Measurements from ENCODE around the gene RAB6B.

The RAB6B gene

GRCh38 chr3:133921592-133921991 lies 25.9 kb upstream of the RAB6B start:
- no peak overlapping the region for H3K4me3 ChIP-seq (ENCODE audit: low read length)
- no peak for TF ChIP-seq CTCF (conservative IDR thresholded peaks at IDR 0.05; ENCODE audit: low read depth, low read length)
- DNase-seq (ENCODE audit: low read depth), result no peak

GRCh38 chr3:133917144-133917543 lies 21.5 kb upstream of the RAB6B start:
- TF ChIP-seq CTCF (conservative IDR thresholded peaks at IDR 0.05; ENCODE audit: low read depth, low read length), result no peak
- no peak for DNase-seq (ENCODE audit: low read depth)
- no peak overlapping the region for H3K4me3 ChIP-seq (ENCODE audit: low read length)

- DNase-seq (ENCODE audit: low read depth), result no peak
- no peak for TF ChIP-seq CTCF (conservative IDR thresholded peaks at IDR 0.05; ENCODE audit: low read depth, low read length)
- no peak overlapping the region for H3K4me3 ChIP-seq (ENCODE audit: low read length)
These were observed 20.3 kb upstream of the RAB6B start for GRCh38 chr3:133915685-133916658.

- DNase-seq (ENCODE audit: low read depth), result no peak
- TF ChIP-seq CTCF (conservative IDR thresholded peaks at IDR 0.05; ENCODE audit: low read depth, low read length), result no peak
- no peak overlapping the region for H3K4me3 ChIP-seq (ENCODE audit: low read length)
These were observed 19.3 kb upstream of the RAB6B start for GRCh38 chr3:133914839-133915600.

- no peak for DNase-seq (ENCODE audit: low read depth)
- peak; percentile 48 for TF ChIP-seq CTCF (conservative IDR thresholded peaks at IDR 0.05; ENCODE audit: low read depth, low read length)
- no peak overlapping the region for H3K4me3 ChIP-seq (ENCODE audit: low read length)
These were observed 14.7 kb upstream of the RAB6B start for GRCh38 chr3:133910422-133910821.

- TF ChIP-seq CTCF (conservative IDR thresholded peaks at IDR 0.05; ENCODE audit: low read depth, low read length), result no peak
- H3K4me3 ChIP-seq (ENCODE audit: low read length), result no peak overlapping the region
- no peak for DNase-seq (ENCODE audit: low read depth)
These were observed 9.7 kb upstream of the RAB6B start for GRCh38 chr3:133905376-133905775.
